AG20443 (cell line): ENCODE measurements around the gene STON1.
"Not testable (repeated sequence)": the region's sequence is repeated elsewhere in the genome, so short reads cannot be mapped to it uniquely, and the experiment has no call there.

Experiments used
- DNase-seq: peaks from one replicate; pipeline ENCODE4 v3.0.0; 2012; ENCODE audit warnings: low spot score, mixed read lengths

STON1 gene

DNA sequence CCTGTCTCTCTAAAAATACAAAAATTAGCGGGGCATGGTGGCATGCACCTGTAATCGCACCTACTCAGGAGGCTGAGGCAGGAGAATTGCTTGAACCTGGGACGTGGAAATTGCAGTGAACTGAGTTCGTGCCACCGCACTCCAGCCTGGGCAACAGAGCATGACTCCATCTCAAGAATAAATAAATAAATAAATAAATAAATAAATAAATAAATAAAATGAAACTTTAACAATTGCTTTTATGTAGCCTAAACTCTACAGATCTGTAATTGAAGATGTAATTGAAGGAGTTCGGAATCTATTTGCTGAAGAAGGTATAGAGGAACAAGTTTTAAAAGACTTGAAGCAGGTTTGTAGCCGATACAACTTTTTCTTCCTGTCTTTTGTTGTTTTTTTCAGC is 90.7 kb downstream of the STON1 start:
- no peak for DNase-seq

DNA sequence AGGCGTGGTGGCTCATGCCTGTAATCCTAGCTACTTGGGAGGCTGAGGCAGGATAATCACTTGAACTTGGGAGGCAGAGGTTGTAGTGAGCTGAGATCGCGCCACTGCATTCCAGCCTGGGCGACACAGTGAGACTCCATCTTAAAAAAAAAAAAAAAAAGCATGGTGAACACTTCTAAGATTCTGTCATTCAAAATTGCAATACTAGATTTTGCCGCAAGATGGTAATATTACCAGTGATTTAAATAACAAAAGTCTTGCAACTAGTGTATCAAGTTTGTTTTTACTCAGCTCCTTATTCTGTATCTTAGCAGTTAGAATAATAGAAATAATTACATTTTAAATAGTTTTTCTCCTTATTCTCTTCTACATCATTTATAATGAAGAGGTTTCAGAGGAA is 92.7 kb downstream of the STON1 start:
- DNase-seq = not testable (repeated sequence)

DNA sequence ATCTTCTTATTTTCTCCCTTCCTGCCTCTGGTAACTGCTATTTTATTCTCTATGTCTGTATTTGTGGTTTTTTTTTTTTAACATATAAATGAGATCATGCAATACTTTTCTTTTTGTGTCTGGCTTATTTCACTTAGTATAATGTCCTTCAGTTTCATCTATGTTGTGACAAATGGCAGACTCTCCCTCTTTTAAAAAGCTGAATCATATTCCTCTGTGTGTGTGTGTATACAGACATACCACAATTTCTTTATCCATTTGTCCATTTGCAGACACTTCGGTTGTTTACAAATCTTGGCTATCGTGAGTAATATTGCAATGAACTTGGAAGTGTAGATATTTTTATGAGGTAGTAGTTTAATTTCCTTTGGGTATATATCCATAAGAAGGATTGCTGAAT is 94.7 kb downstream of the STON1 start:
- no peak for DNase-seq

DNA sequence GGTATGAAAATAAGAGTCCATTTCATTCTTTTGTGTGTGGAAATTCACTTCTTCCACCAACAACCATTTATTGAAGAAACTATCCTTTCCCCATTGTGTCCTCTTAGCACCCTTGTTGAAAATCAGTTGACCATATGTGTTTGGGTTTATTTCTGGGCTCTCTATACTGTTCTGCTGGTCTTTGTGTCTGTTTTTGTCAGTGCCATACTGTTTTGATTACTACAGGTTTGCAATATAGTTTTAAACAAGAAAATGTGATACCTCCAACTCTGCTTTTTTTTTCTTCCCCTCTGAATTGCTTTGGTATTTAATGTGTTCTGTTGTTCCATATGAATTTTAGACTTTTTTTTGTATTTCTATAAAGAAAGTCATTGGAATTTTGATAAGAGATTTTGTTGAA is 96.1 kb downstream of the STON1 start:
- DNase-seq = no peak

DNA sequence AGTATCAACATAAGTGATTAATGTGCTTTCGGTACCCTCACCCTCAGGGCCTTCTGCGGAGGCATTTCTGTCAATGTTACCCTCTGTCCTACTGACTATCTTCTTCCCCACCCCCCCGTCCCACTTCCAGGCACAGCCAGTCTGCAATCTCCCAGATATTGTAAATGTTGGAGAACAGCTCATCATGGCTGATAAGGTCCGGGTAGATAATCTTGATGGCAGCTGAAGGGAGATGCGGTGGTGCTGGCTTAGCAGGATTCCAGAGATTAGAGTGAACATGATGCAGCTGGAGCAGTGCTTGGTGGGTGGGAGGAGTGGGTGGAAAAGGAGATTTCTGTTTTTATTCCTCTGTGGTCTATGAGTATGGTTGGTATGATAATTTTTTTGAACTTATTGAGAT is 103.2 kb downstream of the STON1 start:
- DNase-seq = no peak

DNA sequence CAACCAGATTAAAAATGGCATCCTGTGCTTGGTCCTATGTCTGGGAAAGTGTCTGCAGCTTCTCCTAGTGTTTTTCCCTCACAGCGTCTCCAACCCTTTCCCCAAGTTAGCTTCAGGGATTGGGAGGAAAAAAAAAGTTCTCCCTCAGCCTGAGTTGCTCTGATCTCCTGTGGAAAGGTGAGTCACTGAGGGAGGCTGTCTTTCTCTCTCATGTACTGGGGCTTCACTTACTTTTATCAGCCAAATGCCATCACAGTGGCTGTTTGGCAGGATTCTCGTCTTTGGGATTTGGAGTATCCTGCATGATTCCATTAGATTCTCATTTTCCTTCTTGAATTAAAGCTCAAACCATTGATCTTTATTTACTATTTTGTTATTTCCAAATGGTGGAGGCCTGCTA is 105.8 kb downstream of the STON1 start:
- no peak for DNase-seq

GRCh38 chr2:48638261-48638660 is 108.3 kb downstream of the STON1 start:
- DNase-seq = no peak
